K562 (cell line): ENCODE results near the gene KIFC3.

Experiments used
- CTCF ChIP-seq, 3 experiments: IDR thresholded peaks in 2 of 3; conservative IDR thresholded peaks in 1 of 3; 2 replicates each; pipeline ENCODE4 v1.5.1; 2011 to 2012; ENCODE audit warnings: low read length in 3 of 3, mild to moderate bottlenecking in 3 of 3, control low read depth in 2 of 3, improper control_type of control experiment in 1 of 3, inconsistent platforms in 1 of 3, low read depth in 1 of 3, mixed read lengths in 1 of 3, moderate library complexity in 1 of 3; ENCODE audit not compliant: insufficient read depth in 2 of 3
- E2F5 ChIP-seq: sonication (generic); formaldehyde crosslinking; IDR thresholded peaks from 2 replicates; pipeline ENCODE4 v1.8.0; 2022; ENCODE audit warnings: mild to moderate bottlenecking, missing genetic modification reagents
- EZH2 ChIP-seq: IDR thresholded peaks from 2 replicates; pipeline ENCODE4 v1.6.1; 2012; ENCODE audit warnings: low read depth, mild to moderate bottlenecking, inconsistent platforms, low read length, borderline replicate concordance
- SAFB2 ChIP-seq: fragments of 200-400 bp; formaldehyde crosslinking; IDR thresholded peaks from 2 replicates; pipeline ENCODE4 v1.6.1; 2018; ENCODE audit warnings: borderline replicate concordance, low read length, low read depth, moderate library complexity; ENCODE audit not compliant: severe bottlenecking

- TF ChIP-seq EZH2 (no peak), E2F5 (CRISPR knock-in tag) (no peak), CTCF (IDR thresholded peaks at IDR 0.05 in 2 of 3, conservative IDR thresholded peaks at IDR 0.05 in 1 of 3; ENCODE audit: insufficient read depth in 2 of 3, low read depth in 1 of 3, low read length in 3 of 3) (no peak), SAFB2 (no peak)
Observed at GRCh38 chr16:57754354-57755060, 47.8 kb downstream of the KIFC3 start.
